HG02763 (cell line): ENCODE data around the gene ASB12.

Source experiments
- ATAC-seq: cut with Tn5 transposase; IDR thresholded peaks from one replicate; pipeline ENCODE4 v1.9.1; 2021; ENCODE audit warnings: mild to moderate bottlenecking, moderate library complexity; ENCODE audit not compliant: unreplicated experiment

ASB12 gene

DNA sequence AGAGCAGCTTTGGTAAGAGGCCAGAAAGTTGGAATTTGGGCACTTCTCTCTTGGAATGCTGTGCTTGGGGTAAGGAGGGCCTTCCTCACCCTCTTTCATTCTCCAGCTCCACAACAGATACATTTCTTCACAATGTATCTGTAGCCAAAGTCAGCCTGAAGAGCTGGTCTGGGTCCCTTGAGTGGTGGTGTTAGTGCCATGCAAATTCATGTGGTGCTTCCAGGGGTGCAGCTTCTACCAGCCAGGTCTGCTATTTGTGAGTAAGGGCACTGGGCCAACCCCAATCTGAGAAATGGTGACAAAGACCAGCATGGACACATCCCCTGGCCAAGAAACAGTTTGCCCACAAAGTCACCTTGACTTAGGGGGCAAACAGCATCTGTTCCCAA lies 42.7 kb downstream of the ASB12 start:
- ATAC-seq = no peak

DNA sequence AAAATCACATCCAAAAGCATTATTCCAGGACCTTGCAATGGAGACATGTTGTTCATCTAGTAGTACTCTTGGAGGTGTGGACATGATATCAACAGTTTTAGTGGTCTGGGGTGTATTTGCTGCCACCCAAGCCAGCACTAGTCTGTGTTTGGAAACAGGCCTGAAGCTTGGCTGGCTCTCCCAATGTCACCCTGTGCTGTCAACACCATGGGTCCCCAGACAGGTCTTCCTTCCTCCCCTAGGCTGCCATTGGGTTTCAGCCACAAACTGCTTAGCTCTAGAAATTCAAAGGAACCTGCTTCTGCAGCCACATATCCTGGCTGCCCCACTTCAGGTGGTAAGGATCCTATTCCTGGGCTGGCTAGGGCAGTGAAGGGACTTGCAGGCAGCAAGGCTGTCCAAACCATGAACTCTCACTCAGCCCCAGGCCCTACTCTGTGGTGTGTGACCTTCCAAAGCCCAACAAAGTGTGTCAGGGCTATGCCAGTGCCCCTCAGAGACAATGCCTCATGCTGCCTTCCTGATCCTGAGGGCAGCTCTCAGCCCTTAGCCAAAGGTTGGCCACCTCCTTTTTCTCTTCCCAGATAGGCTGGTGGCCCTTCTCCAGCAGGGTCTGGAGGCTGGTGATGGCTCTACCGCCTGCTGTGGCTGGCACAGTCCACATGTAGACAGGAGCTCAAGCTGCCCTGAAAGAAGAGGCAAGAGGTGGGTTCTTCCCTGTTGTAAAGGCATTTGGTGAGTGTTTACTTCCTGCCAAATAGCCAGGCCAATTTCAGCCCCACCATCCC lies 43.2 kb downstream of the ASB12 start:
- no peak for ATAC-seq

DNA sequence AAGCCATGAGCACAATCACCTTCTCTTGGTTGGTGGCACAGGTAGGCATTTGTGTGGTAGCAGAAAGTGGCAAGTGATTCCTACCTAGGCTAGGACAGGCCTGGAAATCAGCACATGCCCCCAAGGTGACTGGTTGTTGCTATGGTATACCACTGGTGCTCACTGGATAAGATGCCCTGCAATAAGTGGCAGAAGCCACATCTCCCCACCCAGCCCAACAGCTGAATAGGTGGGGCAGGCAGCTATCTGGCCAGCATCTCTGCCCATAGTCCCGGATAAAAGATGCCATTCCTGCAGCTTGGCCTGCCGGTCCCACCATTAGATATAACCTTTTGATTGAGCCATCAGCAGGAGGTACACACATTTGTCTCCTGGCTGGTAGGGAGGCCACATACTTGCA lies 46.0 kb downstream of the ASB12 start:
- ATAC-seq = no peak

DNA sequence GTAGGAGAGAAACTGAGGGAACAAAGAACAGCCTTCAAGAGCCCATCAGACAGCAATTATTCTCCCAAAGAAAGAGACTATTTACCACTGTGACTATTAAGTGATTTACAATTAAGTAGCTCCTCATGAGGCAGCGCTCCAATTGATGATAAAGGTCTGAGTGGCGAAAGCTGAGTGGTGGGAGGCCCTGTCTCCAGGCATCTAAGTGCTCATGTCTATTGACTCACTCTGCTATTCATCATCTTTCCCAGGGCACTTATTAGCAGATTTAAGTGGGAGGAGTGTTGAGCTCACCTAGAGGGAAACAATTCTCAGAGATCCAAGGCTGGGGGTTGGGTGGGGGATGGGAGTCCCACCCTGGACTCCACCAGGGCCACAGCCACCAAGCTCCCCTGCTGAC lies 48.2 kb downstream of the ASB12 start:
- no peak for ATAC-seq

DNA sequence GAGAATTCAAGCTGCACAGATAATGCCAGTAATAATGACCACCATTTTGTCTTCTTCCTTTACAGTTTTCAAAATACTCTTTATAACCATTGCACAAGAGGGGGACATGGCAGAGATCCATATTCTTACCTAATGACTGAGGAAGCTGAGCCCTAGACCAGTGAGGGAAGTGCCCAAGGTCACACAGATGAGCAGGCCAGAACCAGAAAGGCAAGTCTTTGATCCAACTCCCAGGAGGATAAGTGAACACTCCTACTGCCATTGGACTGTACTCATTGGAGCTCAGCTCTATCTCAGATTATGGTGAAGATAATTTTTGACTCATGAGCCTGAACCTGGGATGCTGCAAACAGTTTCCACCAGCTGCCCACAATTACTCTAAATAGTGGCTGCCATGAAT lies 53.5 kb downstream of the ASB12 start:
- ATAC-seq = no peak
